GM21825 (cell line): Measurements from ENCODE around the gene SAP30.

ENCODE experiments used
- ATAC-seq: cut with Tn5 transposase; IDR thresholded peaks from one replicate; pipeline ENCODE4 v1.9.1; 2021; ENCODE audit warnings: mild to moderate bottlenecking, moderate library complexity; ENCODE audit not compliant: unreplicated experiment

SAP30 gene

DNA sequence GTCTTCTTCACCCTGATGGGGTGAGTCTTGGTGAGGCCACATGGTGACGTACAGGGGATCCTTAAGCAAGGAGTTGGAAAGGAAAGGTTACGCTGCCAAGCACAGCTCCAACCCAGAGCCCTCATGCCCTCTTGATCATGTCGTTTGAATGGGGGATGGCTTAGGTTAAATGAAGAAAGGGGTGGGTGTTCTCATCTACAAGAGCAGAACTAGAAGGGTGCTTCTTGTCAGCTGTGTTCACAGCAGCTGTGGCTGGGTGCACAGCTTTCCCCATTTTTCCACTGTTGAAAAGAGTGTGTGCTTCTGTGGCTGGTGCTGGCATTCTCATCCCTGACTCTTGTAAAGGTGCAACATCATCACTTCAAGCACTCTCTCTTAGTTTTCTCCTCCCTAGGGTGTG is 43.7 kb downstream of the SAP30 start:
- ATAC-seq, result no peak

GRCh38 chr4:173415092-173415491 is 44.3 kb downstream of the SAP30 start:
- ATAC-seq, result no peak

DNA sequence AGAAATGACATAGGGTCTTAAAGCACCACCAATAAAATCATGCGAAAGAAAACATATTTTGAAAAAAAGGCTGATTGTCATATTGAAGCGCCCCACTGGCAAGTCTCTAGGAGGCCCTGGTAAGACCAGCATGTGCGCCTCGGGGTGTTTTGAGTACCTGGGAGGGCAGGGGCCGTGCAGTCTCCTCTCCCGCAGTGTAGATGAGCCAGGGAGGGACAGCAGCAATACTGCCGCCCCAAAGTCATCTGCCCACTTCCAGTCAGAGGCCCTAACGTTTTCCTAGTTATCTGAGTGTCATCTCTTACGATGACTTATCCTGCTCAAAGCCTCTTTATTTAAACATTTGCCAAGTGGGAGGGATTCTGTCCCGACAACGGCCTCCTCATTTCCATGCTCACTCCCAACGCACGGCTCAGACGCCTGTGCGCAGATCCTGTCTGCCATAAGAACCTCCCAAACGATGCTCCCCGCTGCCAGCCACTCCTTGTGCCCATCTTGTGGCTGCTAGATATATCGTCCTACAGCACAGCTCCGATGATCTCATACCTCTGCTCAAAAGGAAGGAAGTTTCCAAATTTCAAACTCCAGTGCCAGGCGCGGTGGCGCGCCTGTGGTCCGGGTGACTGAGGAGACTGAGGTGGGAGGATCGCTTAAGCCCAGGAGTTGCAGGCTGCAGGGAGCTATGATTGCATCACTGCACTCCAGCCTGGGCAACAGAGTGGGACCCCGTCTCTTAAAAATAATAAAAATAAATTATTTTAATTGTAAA is 45.3 kb downstream of the SAP30 start:
- ATAC-seq, result no peak

DNA sequence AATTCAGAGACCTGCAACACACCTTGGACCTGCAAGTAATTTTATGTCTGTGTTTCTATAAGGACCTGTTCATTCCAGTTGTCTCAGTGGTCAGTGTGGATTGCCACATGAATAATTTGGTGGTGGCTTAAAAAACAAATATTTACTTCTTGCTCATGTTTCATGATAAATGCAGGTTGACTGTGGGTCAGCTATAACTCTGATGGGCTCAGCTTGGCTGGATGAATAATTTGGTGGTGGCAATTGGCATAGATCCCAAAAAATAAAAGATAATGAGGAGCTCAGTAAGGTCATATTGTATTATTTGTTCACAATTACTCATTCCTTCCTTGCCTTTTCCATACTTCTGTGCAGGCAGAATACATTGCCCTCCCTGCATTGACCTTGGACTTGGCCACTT is 47.1 kb downstream of the SAP30 start:
- no peak for ATAC-seq

GRCh38 chr4:173418639-173419038 is 47.9 kb downstream of the SAP30 start:
- no peak for ATAC-seq

DNA sequence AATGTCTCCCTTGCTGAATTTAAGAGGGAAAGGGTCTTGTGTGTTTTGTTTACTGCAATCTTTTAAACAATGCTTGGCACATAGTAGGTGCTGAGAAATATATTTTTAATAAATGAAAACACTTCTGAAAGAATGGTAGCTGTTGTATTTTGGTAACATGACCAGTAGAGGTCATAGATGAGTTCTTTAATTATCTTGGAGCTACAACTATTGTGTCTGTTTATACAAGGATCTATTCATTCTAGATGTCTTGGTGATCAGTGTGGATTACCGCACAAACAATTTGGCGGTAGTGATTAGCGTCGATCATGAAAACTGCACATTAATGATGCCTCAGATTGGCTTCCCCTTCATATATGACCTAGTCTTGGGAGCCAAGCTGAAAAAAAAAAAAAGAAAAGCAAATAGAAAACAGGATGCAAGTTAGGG is 49.6 kb downstream of the SAP30 start:
- no peak for ATAC-seq

DNA sequence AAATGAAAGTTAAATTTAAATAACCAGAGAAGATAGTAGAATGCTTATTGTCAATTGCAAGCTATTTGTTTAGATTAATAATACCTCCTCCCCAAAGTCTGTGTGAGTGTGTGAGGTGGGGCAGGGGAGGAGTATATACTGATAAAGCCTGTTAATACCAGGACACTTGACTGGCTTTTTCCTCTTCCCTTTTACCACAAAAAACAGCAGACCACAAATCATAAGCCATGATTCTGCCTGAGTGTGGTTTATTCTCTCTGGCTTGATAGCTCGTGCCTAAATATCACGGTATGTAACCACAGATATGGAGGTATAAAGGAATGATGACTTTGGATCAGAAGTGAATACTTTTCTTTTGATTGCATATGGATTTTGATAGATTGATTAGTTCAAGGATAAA is 50.0 kb downstream of the SAP30 start:
- ATAC-seq, result no peak

GRCh38 chr4:173424899-173425805 is 54.4 kb downstream of the SAP30 start:
- ATAC-seq, result no peak

GRCh38 chr4:173426064-173426463 is 55.3 kb downstream of the SAP30 start:
- no peak for ATAC-seq
